Astrocyte of the spinal cord (primary cell): Measurements from ENCODE around the gene PANK2.

ENCODE experiments used
- DNase-seq: peaks from one replicate; pipeline ENCODE4 v3.0.0; 2011; ENCODE audit warnings: low read depth, low spot score
- H3K4me3 ChIP-seq: 2 replicates; pipeline ENCODE4 v1.5.1; 2011; ENCODE audit warnings: low read depth, mild to moderate bottlenecking, low read length, moderate library complexity
- in situ Hi-C: cut with HindIII; loops from 2 replicates; pipeline ENCODE4 v1.10.0; 2017; ENCODE audit warnings: low sequenced_read_pairs
- TF ChIP-seq, protein P1 (sequence below): IDR thresholded peaks from 2 replicates; pipeline ENCODE4 v1.5.1; 2012; ENCODE audit warnings: low read depth, mild to moderate bottlenecking, low read length, inconsistent platforms

The PANK2 gene

GRCh38 chr20:3869839-3870634, 19.1 kb upstream of the PANK2 start:
- TF ChIP-seq, protein P1, sequence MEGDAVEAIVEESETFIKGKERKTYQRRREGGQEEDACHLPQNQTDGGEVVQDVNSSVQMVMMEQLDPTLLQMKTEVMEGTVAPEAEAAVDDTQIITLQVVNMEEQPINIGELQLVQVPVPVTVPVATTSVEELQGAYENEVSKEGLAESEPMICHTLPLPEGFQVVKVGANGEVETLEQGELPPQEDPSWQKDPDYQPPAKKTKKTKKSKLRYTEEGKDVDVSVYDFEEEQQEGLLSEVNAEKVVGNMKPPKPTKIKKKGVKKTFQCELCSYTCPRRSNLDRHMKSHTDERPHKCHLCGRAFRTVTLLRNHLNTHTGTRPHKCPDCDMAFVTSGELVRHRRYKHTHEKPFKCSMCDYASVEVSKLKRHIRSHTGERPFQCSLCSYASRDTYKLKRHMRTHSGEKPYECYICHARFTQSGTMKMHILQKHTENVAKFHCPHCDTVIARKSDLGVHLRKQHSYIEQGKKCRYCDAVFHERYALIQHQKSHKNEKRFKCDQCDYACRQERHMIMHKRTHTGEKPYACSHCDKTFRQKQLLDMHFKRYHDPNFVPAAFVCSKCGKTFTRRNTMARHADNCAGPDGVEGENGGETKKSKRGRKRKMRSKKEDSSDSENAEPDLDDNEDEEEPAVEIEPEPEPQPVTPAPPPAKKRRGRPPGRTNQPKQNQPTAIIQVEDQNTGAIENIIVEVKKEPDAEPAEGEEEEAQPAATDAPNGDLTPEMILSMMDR: no peak
- H3K4me3 ChIP-seq: no peak overlapping the region
- in situ Hi-C loops: no loop called here
- DNase-seq: no peak

DNA sequence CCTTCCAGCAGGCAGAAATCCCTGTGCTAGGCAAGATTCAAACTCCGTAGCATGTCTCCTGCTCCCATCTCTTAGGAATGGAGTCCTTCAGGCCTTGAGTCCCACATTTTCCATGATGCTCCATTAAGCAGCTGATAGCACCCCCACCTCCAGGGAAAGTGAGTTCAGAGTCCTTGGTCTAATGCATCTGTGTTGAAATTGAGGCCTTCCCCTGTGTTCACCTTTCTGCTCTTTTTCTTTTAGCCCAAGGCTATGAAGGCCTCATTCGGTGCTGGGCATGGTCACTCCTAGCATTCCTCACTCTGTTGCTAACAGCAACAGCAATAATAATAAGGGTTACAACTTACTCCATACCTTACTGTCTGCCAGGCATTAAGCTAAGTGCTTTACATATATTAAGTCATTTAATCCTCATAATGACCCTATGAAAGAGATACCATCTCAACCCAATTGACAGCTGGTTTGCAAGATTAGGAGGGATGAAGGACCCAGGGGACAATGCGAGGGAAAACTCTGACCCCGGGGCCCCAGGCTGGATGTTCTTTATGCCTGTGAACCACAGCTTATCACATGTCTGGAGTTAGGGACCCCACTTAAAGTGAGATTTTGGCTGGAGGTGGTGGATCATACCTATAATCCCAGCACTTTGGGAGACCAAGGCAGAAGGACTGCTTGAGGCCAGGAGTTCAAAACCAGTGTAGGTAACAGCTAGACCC, 17.5 kb upstream of the PANK2 start:
- H3K4me3 ChIP-seq: no peak overlapping the region
- in situ Hi-C loops: no loop called here
- TF ChIP-seq, protein P1: no peak

GRCh38 chr20:3873507-3873906, 15.7 kb upstream of the PANK2 start:
- in situ Hi-C loops: no loop called here
- DNase-seq: no peak
- TF ChIP-seq, protein P1: no peak
- no peak overlapping the region for H3K4me3 ChIP-seq

More for the DNA sequence above, 17.5 kb upstream of the PANK2 start:
- no peak for DNase-seq

- TF ChIP-seq, protein P1: no peak
- H3K4me3 ChIP-seq: no peak overlapping the region
- peak; percentile 58 for DNase-seq
- in situ Hi-C loops: no loop called here
Measured at GRCh38 chr20:3874194-3874844, 14.9 kb upstream of the PANK2 start.

- no peak for DNase-seq
- no peak overlapping the region for H3K4me3 ChIP-seq
- in situ Hi-C loops: no loop called here
- TF ChIP-seq, protein P1: no peak
Measured at GRCh38 chr20:3875378-3875974, 13.7 kb upstream of the PANK2 start.

DNA sequence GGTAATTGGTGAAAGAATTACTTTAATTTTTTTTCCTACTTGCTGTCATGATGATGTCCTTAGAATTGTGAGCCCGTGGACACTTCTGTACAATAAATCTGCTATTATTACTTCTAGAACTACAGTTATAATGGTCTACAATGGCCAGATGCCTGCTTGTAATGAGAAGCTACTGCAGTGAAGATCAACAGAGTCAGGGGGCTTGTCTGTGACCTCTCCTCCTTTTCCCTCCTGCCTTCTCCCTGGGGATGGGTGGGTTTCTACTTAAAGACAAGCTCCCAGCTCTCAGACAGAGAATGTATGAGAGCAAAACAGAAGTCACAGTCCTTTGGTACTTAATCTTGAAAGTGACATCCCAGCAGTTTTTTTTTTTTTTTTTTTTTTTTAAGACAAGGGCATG, 13.2 kb upstream of the PANK2 start:
- TF ChIP-seq, protein P1: no peak
- no peak overlapping the region for H3K4me3 ChIP-seq
- DNase-seq: no peak
- in situ Hi-C loops: no loop called here
